H54 (cell line): ENCODE results near the gene RBBP5.
"Not testable (repeated sequence)": the region's sequence is repeated elsewhere in the genome, so short reads cannot be mapped to it uniquely, and the experiment has no call there.

Experiments
- DNase-seq: peaks from one replicate; pipeline ENCODE4 v3.0.0; 2011; ENCODE audit warnings: low spot score, mixed read lengths; ENCODE audit not compliant: insufficient read length
- FAIRE-seq: peaks from 3 replicates; lab custom pipeline; 2011; peaks lifted over from hg19 to GRCh38; lab: Jason Lieb, UNC
- POLR2A ChIP-seq: IDR thresholded peaks from 2 replicates; pipeline ENCODE4 v1.6.1; 2011; ENCODE audit warnings: low read depth, mild to moderate bottlenecking, low read length

RBBP5 gene

GRCh38 chr1:205121660-205122488 lies at the start of gene RBBP5:
Gene RBBP5, minus strand, starts transcription at chr1:205121978. Its CDS starts 105 bp downstream, at chr1:205121873.
- peak; percentile 94 for TF ChIP-seq POLR2A
- FAIRE-seq = peak; percentile 83
- peak; percentile 82 for DNase-seq

- FAIRE-seq (no peak), DNase-seq (no peak)
- no peak for TF ChIP-seq POLR2A
Observed at GRCh38 chr1:205171369-205171768, 49.6 kb upstream of the RBBP5 start.

GRCh38 chr1:205170532-205171269 lies 48.9 kb upstream of the RBBP5 start:
- no peak for TF ChIP-seq POLR2A
- DNase-seq (no peak), FAIRE-seq (no peak)

- FAIRE-seq = no peak
- no peak for DNase-seq
- no peak for TF ChIP-seq POLR2A
Observed at GRCh38 chr1:205169248-205169647, 47.5 kb upstream of the RBBP5 start.

GRCh38 chr1:205168291-205168690 lies 46.5 kb upstream of the RBBP5 start:
- DNase-seq (no peak), FAIRE-seq (no peak)
- no peak for TF ChIP-seq POLR2A

GRCh38 chr1:205162301-205162700 lies 40.5 kb upstream of the RBBP5 start:
- TF ChIP-seq POLR2A = no peak
- FAIRE-seq (no peak), DNase-seq (no peak)

- DNase-seq (no peak), FAIRE-seq (no peak)
- no peak for TF ChIP-seq POLR2A
Observed at GRCh38 chr1:205161076-205161475, 39.3 kb upstream of the RBBP5 start.

- FAIRE-seq (no peak), DNase-seq (no peak)
- no peak for TF ChIP-seq POLR2A
Observed at GRCh38 chr1:205158048-205158616, 36.4 kb upstream of the RBBP5 start.

- DNase-seq, FAIRE-seq: not testable (repeated sequence)
Observed at GRCh38 chr1:205155665-205156377, 34.0 kb upstream of the RBBP5 start.

GRCh38 chr1:205152505-205152904 lies 30.7 kb upstream of the RBBP5 start:
- no peak for TF ChIP-seq POLR2A
- FAIRE-seq = no peak
- no peak for DNase-seq

- TF ChIP-seq POLR2A = no peak
- FAIRE-seq = no peak
- no peak for DNase-seq
Observed at GRCh38 chr1:205150651-205151428, 29.1 kb upstream of the RBBP5 start.

- DNase-seq = peak; percentile 23
- no peak for TF ChIP-seq POLR2A
- FAIRE-seq = no peak
Observed at GRCh38 chr1:205147191-205147835, 25.5 kb upstream of the RBBP5 start.
